Measurements from ENCODE around the gene MCEE. TPM values are rescaled to one million over a fixed set of nuclear protein-coding genes. Genes with fewer than 3 reads are reported as not detected.

The MCEE gene
- total RNA-seq, 2 donors from 2014 or later: 9.6 to 11.3 TPM

GRCh38 chr2:71067567-71068217 lies 62.3 kb downstream of the MCEE start:
- Mint-ChIP-seq H3K27me3 (peaks cover 7% of the 10 kb centered on the region), H3K4me1 (peaks cover 54% of the 10 kb centered on the region), H3K36me3 (ENCODE audit: low read depth) (peaks cover 5% of the 10 kb centered on the region), H3K4me3 (peak overlapping the region; percentile 96), H3K27ac (peak overlapping the region; percentile 98)
- H3K9me3 ChIP-seq (ENCODE audit: control insufficient read depth, low read length, poor library complexity, severe bottlenecking): no peaks in the 10 kb centered on the region
- ATAC-seq: no peak
- no peak for DNase-seq

GRCh38 chr2:71066856-71067255 lies 63.2 kb downstream of the MCEE start:
- ATAC-seq (no peak), DNase-seq (no peak)
- H3K4me3 Mint-ChIP-seq: peak overlapping the region; percentile 47
- H3K4me1 Mint-ChIP-seq: peaks cover 47% of the 10 kb centered on the region
- peaks cover 7% of the 10 kb centered on the region for H3K27me3 Mint-ChIP-seq
- peak overlapping the region; percentile 98 for H3K27ac Mint-ChIP-seq
- H3K36me3 Mint-ChIP-seq (ENCODE audit: low read depth): peaks cover 5% of the 10 kb centered on the region
- H3K9me3 ChIP-seq (ENCODE audit: control insufficient read depth, low read length, poor library complexity, severe bottlenecking): no peaks in the 10 kb centered on the region

- Mint-ChIP-seq H3K36me3 (ENCODE audit: low read depth) (peaks cover 6% of the 10 kb centered on the region), H3K4me3 (no peak overlapping the region), H3K27ac (no peak overlapping the region), H3K27me3 (peaks cover 17% of the 10 kb centered on the region), H3K4me1 (peaks cover 29% of the 10 kb centered on the region)
- ATAC-seq (no peak), DNase-seq (no peak)
- no peaks in the 10 kb centered on the region for H3K9me3 ChIP-seq (ENCODE audit: control insufficient read depth, low read length, poor library complexity, severe bottlenecking)
Observed at GRCh38 chr2:71064754-71065621, 65.0 kb downstream of the MCEE start.

- H3K36me3 Mint-ChIP-seq (ENCODE audit: low read depth): peaks cover 2% of the 10 kb centered on the region
- H3K4me1 Mint-ChIP-seq: peaks cover 22% of the 10 kb centered on the region
- no peaks in the 10 kb centered on the region for H3K9me3 ChIP-seq (ENCODE audit: control insufficient read depth, low read length, poor library complexity, severe bottlenecking)
- H3K27ac Mint-ChIP-seq: no peak overlapping the region
- peaks cover 25% of the 10 kb centered on the region for H3K27me3 Mint-ChIP-seq
- DNase-seq: no peak
- no peak for ATAC-seq
- H3K4me3 Mint-ChIP-seq: peak overlapping the region; percentile 31
Observed at GRCh38 chr2:71064110-71064611, 65.9 kb downstream of the MCEE start.

GRCh38 chr2:71063216-71063615 lies 66.8 kb downstream of the MCEE start:
- no peak for ATAC-seq

GRCh38 chr2:71060871-71061270 lies 69.2 kb downstream of the MCEE start:
- no peaks in the 10 kb centered on the region for H3K9me3 ChIP-seq (ENCODE audit: control insufficient read depth, low read length, poor library complexity, severe bottlenecking)
- Mint-ChIP-seq H3K27me3 (peaks cover 34% of the 10 kb centered on the region), H3K27ac (no peak overlapping the region), H3K4me3 (no peak overlapping the region), H3K36me3 (ENCODE audit: low read depth) (peaks cover 2% of the 10 kb centered on the region), H3K4me1 (peaks cover 7% of the 10 kb centered on the region)
- DNase-seq: no peak
- no peak for ATAC-seq

More at GRCh38 chr2:71063216-71063615, 66.8 kb downstream of the MCEE start:
- Mint-ChIP-seq H3K27me3 (peaks cover 34% of the 10 kb centered on the region), H3K4me3 (no peak overlapping the region), H3K4me1 (peaks cover 15% of the 10 kb centered on the region), H3K27ac (no peak overlapping the region), H3K36me3 (ENCODE audit: low read depth) (peaks cover 2% of the 10 kb centered on the region)
- no peaks in the 10 kb centered on the region for H3K9me3 ChIP-seq (ENCODE audit: control insufficient read depth, low read length, poor library complexity, severe bottlenecking)
- DNase-seq: no peak

- Mint-ChIP-seq H3K36me3 (ENCODE audit: low read depth) (peaks cover 2% of the 10 kb centered on the region), H3K27me3 (peaks cover 34% of the 10 kb centered on the region), H3K4me3 (no peak overlapping the region), H3K27ac (no peak overlapping the region), H3K4me1 (peaks cover 4% of the 10 kb centered on the region)
- ATAC-seq (no peak), DNase-seq (no peak)
- no peaks in the 10 kb centered on the region for H3K9me3 ChIP-seq (ENCODE audit: control insufficient read depth, low read length, poor library complexity, severe bottlenecking)
Observed at GRCh38 chr2:71060211-71060610, 69.8 kb downstream of the MCEE start.

Other genes starting within 250 kb of the MCEE start
- gene VAX2, start 229.7 kb downstream of the MCEE start, total RNA-seq: not detected
- not detected for gene ATP6V1B1, start 194.3 kb downstream of the MCEE start, total RNA-seq
- under 1 TPM; 0.34 to 0.80 TPM for gene ANKRD53, start 151.6 kb downstream of the MCEE start, total RNA-seq
- gene TEX261, start 135.4 kb downstream of the MCEE start, total RNA-seq: 10 to 100 TPM; 30.0 to 31.3 TPM
- 100 to 1,000 TPM in 1 of 2 donors, 10 to 100 TPM in 1; 75.0 to 102 TPM for gene NAGK, start 61.6 kb downstream of the MCEE start, total RNA-seq
- 10 to 100 TPM; 28.3 to 42.3 TPM for gene MPHOSPH10, start 405 bp upstream of the MCEE start, total RNA-seq
- gene PAIP2B, start 96.9 kb upstream of the MCEE start, total RNA-seq: 1 to 10 TPM; 2.4 to 2.9 TPM
- 100 to 1,000 TPM in 1 of 2 donors, 10 to 100 TPM in 1; 93.7 to 104 TPM for gene ZNF638, start 201.6 kb upstream of the MCEE start, total RNA-seq

All from T-helper 17 cell (primary cell).